Measurements from ENCODE around the gene TANK.

- TF ChIP-seq, protein P1, sequence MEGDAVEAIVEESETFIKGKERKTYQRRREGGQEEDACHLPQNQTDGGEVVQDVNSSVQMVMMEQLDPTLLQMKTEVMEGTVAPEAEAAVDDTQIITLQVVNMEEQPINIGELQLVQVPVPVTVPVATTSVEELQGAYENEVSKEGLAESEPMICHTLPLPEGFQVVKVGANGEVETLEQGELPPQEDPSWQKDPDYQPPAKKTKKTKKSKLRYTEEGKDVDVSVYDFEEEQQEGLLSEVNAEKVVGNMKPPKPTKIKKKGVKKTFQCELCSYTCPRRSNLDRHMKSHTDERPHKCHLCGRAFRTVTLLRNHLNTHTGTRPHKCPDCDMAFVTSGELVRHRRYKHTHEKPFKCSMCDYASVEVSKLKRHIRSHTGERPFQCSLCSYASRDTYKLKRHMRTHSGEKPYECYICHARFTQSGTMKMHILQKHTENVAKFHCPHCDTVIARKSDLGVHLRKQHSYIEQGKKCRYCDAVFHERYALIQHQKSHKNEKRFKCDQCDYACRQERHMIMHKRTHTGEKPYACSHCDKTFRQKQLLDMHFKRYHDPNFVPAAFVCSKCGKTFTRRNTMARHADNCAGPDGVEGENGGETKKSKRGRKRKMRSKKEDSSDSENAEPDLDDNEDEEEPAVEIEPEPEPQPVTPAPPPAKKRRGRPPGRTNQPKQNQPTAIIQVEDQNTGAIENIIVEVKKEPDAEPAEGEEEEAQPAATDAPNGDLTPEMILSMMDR (IDR thresholded peaks at IDR 0.05; ENCODE audit: low read depth, low read length, poor library complexity, severe bottlenecking): no peak
- no peak for TF ChIP-seq EZH2phosphoT487 (IDR thresholded peaks at IDR 0.05; ENCODE audit: borderline replicate concordance, low read length)
Observed at GRCh38 chr2:161111531-161111930, 48.7 kb upstream of the TANK start.

All from DOHH2 (cell line).